ENCODE data around the gene PDZRN3.

Gene PDZRN3

DNA sequence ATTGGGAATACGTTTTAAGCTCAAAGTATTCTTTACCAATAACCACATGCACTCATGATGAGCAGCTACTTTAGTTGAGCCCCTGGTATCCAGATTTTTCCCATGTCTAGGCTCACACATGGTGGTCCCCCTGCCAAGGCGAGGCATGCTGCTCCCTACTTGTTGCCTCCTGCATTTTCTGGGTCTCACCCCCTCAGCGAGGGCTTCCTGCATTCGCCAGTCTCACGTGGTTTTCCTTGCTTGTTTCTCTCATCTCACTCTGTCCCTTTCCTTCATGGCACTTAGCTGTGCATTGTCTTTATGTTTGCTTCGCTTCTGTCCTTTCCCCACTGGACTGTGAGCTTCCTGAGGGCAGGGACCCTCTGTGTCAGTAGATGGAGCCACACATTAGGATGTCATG is 99.2 kb downstream of the PDZRN3 start:
- H3K79me2 ChIP-seq (ENCODE audit: control insufficient read depth, insufficient read depth, low read length, unreplicated experiment) = no peaks in the 10 kb centered on the region
- H3K36me3 ChIP-seq (ENCODE audit: insufficient read depth, low read length) = no peaks in the 10 kb centered on the region
- H3K4me3 ChIP-seq (ENCODE audit: low read depth, low read length) = no peak overlapping the region
- no peak overlapping the region for H3K27ac ChIP-seq (ENCODE audit: low read depth, low read length)
- H3K27me3 ChIP-seq (ENCODE audit: insufficient read depth, low read length) = no peaks in the 10 kb centered on the region
- H3K4me1 ChIP-seq (ENCODE audit: control insufficient read depth, insufficient read depth, low read length, unreplicated experiment) = peaks cover 3% of the 10 kb centered on the region
- no peak overlapping the region for H2AFZ ChIP-seq (ENCODE audit: low read length, unreplicated experiment)

DNA sequence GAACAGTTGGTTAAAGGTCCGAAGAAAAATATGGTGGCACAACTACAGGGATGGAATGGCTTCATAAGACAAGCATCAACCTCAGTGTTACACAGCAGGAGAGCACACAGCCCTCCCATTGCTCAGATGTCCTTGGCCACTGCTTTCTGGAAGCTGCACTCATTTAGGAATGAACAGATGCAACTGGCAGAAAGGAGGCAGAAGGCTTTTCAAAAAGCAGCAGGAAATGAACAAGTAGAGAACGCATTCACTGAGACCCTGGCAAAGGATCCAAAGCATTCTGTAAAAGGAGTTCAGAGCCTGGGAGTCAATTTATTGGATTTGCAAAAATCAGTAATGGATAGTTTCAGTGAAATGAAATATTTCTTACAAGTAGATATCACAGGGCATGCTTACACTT is 101.1 kb downstream of the PDZRN3 start:
- Histone ChIP-seq H3K36me3 (ENCODE audit: insufficient read depth, low read length) (no peaks in the 10 kb centered on the region), H3K79me2 (ENCODE audit: control insufficient read depth, insufficient read depth, low read length, unreplicated experiment) (no peaks in the 10 kb centered on the region), H3K4me3 (ENCODE audit: low read depth, low read length) (no peak overlapping the region)

DNA sequence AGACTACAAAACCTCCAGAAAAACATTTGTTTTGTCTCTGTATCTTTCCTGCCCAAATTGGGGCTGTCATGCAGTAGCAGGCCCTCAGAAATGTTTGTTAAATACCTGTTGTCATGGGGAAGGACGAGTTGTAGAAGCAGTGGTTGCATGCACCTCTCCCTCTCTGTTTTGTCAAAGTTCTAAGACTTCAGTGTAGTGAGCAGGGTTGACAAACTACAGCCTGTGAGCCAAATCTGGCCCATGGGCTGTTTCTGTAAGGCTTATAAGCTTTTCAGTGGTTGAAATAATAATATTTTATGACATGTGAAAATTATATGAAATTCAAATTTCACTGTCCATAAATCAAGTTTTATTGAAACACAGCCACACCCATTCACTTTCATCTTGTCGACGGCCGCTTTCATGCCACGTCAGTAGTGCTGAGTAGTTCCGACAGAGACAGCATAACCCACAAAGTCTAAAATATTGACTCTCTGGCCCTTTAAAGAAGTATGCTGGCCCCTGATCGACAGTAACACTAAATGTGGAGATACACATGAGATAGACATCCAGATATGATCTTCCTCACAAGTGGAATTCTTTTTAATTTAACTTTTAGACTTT is 102.9 kb downstream of the PDZRN3 start:
- Histone ChIP-seq H3K27me3 (ENCODE audit: insufficient read depth, low read length) (no peaks in the 10 kb centered on the region), H3K4me3 (ENCODE audit: low read depth, low read length) (no peak overlapping the region), H3K27ac (ENCODE audit: low read depth, low read length) (no peak overlapping the region), H3K79me2 (ENCODE audit: control insufficient read depth, insufficient read depth, low read length, unreplicated experiment) (no peaks in the 10 kb centered on the region), H3K36me3 (ENCODE audit: insufficient read depth, low read length) (no peaks in the 10 kb centered on the region), H2AFZ (ENCODE audit: low read length, unreplicated experiment) (no peak overlapping the region), H3K4me1 (ENCODE audit: control insufficient read depth, insufficient read depth, low read length, unreplicated experiment) (no peaks in the 10 kb centered on the region)

More for the DNA sequence above, 101.1 kb downstream of the PDZRN3 start:
- H3K27ac ChIP-seq (ENCODE audit: low read depth, low read length) = no peak overlapping the region
- H3K27me3 ChIP-seq (ENCODE audit: insufficient read depth, low read length) = no peaks in the 10 kb centered on the region
- H3K4me1 ChIP-seq (ENCODE audit: control insufficient read depth, insufficient read depth, low read length, unreplicated experiment) = no peaks in the 10 kb centered on the region
- H2AFZ ChIP-seq (ENCODE audit: low read length, unreplicated experiment) = no peak overlapping the region

DNA sequence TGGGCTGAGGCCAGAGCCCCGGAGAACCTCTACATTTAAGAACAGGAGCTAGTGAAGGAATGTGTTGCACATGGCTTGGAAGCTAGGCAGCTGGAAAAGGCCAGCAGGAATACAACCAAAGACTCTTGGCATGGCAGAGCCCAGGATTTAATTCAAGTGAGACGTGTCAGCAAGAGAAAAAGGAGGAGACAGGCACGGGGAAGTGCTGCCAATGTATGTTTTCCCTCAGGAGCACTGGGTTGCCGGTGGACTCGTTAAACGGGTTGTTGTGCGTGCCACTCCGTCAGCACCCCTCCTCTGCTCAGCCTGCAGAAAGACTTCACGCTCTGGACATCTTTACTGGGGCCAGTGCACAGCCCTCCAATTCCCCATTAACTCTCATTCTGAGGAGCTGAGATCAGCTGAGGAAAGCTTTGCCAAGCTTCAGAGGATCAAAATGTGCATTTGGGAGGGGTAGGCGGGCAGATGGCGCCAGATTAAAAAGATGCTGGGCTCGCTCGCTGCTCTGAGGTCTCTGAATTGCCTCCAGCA is 103.7 kb downstream of the PDZRN3 start:
- no peak overlapping the region for H3K4me3 ChIP-seq (ENCODE audit: low read depth, low read length)
- no peak overlapping the region for H2AFZ ChIP-seq (ENCODE audit: low read length, unreplicated experiment)
- H3K27me3 ChIP-seq (ENCODE audit: insufficient read depth, low read length) = no peaks in the 10 kb centered on the region
- no peak overlapping the region for H3K27ac ChIP-seq (ENCODE audit: low read depth, low read length)
- H3K4me1 ChIP-seq (ENCODE audit: control insufficient read depth, insufficient read depth, low read length, unreplicated experiment) = no peaks in the 10 kb centered on the region
- no peaks in the 10 kb centered on the region for H3K79me2 ChIP-seq (ENCODE audit: control insufficient read depth, insufficient read depth, low read length, unreplicated experiment)
- H3K36me3 ChIP-seq (ENCODE audit: insufficient read depth, low read length) = no peaks in the 10 kb centered on the region

DNA sequence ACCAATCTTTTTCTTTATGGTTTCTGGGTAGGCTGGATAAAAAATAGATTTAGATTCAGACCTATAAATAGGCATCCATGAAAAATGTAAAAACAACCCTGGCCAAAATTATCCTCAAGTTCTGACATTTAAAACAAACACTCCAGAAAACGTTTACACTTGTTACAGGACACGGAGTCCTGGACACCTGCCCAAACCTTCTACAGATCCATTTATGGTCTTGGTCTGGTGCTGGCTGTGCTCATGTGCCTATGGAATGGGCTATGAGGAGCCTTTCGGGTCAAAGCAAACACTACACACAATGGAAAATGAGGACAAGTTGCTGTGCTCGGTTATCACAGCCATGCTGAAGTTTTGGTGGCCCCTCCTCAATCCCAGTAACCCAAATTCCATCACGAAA is 108.1 kb downstream of the PDZRN3 start:
- Histone ChIP-seq H3K36me3 (ENCODE audit: insufficient read depth, low read length) (no peaks in the 10 kb centered on the region), H3K4me1 (ENCODE audit: control insufficient read depth, insufficient read depth, low read length, unreplicated experiment) (no peaks in the 10 kb centered on the region), H2AFZ (ENCODE audit: low read length, unreplicated experiment) (no peak overlapping the region), H3K27ac (ENCODE audit: low read depth, low read length) (no peak overlapping the region), H3K79me2 (ENCODE audit: control insufficient read depth, insufficient read depth, low read length, unreplicated experiment) (no peaks in the 10 kb centered on the region), H3K4me3 (ENCODE audit: low read depth, low read length) (no peak overlapping the region), H3K27me3 (ENCODE audit: insufficient read depth, low read length) (no peaks in the 10 kb centered on the region)

DNA sequence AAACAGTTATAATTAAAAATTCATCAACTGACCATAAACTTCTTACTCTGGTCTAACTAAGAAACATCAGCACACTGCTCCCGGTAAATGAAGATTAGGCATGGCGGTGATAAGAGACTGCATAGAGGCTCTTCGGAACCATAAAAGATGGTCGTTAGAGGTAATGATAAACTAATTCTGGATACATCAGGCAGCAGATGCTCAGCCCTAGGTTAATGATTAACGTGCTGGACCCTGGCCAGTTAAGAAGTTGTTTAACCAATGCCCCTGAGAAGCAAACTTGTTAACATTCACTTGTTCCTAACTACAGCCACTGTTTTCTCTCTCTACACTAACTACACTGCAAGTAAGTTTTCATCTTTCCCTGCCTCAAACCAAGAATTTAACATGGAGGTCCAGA is 111.5 kb downstream of the PDZRN3 start:
- H3K79me2 ChIP-seq (ENCODE audit: control insufficient read depth, insufficient read depth, low read length, unreplicated experiment) = no peaks in the 10 kb centered on the region
- no peaks in the 10 kb centered on the region for H3K27me3 ChIP-seq (ENCODE audit: insufficient read depth, low read length)
- H3K27ac ChIP-seq (ENCODE audit: low read depth, low read length) = no peak overlapping the region
- no peak overlapping the region for H2AFZ ChIP-seq (ENCODE audit: low read length, unreplicated experiment)
- no peaks in the 10 kb centered on the region for H3K36me3 ChIP-seq (ENCODE audit: insufficient read depth, low read length)
- no peak overlapping the region for H3K4me3 ChIP-seq (ENCODE audit: low read depth, low read length)
- H3K4me1 ChIP-seq (ENCODE audit: control insufficient read depth, insufficient read depth, low read length, unreplicated experiment) = peaks cover 4% of the 10 kb centered on the region

DNA sequence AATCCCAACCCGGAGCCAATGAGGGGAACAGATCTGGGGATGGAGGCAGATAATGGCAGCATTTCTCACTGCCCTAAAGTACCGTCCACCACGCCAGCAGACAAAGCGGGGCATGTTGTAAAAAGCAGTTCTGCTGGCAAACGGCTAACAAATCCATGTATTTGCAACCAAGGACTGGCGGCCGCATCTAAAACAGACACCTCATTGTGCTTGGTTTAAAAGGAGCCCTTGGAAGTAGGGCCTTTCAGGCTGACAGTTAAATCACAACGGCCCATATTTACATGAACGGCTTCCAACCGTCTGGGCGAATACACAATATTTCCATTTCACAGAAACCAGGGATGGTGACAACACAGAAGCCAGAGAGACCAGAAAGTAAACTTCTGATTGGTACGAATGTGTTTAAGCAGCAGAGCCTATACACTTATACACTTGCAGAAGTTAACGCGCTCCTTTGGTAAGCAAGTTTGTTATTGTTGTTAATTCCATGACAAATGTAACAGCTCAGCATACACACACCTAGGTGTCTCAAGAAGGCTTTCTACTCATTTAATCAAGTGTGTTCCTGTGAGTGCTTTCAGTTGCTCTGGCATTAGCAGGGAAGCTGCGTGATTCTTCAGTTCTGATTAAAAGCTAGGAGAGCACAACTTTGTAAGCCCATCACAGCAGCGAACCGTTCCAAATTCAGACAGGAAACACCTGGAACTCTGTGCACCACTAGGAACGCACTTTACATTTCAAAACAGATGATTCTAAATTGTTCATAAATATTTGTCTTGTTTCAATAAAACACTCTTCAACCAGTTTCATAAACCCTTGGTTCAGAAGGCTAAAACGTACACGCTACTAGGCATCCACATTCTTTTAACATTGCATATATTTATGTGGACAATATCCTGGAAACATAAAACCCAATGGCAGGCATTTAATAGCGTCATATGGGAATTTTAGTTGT is 112.9 kb downstream of the PDZRN3 start:
- H3K27ac ChIP-seq (ENCODE audit: low read depth, low read length) = no peak overlapping the region
- H3K4me1 ChIP-seq (ENCODE audit: control insufficient read depth, insufficient read depth, low read length, unreplicated experiment) = peaks cover 4% of the 10 kb centered on the region
- H3K36me3 ChIP-seq (ENCODE audit: insufficient read depth, low read length) = no peaks in the 10 kb centered on the region
- no peak overlapping the region for H2AFZ ChIP-seq (ENCODE audit: low read length, unreplicated experiment)
- no peak overlapping the region for H3K4me3 ChIP-seq (ENCODE audit: low read depth, low read length)
- H3K79me2 ChIP-seq (ENCODE audit: control insufficient read depth, insufficient read depth, low read length, unreplicated experiment) = no peaks in the 10 kb centered on the region
- no peaks in the 10 kb centered on the region for H3K27me3 ChIP-seq (ENCODE audit: insufficient read depth, low read length)

DNA sequence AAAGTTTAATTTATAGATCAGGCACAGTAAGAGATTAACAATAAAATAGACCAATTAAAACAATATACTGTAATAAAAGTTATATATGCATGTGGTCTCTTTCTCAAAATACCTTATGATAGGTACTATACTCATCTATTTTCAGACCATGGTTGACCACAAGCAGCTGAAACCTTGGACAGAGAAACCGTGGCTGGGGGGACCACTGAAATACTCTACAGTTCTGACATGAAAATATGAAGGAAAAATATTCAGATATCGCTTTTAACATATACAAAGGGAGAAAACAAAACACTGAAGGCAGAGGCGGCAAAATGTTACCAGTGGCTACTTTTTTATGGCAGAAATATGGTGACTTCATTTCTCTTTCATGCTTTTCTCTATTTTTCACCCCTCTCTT is 114.0 kb downstream of the PDZRN3 start:
- peaks cover 4% of the 10 kb centered on the region for H3K4me1 ChIP-seq (ENCODE audit: control insufficient read depth, insufficient read depth, low read length, unreplicated experiment)
- no peak overlapping the region for H3K4me3 ChIP-seq (ENCODE audit: low read depth, low read length)
- no peak overlapping the region for H2AFZ ChIP-seq (ENCODE audit: low read length, unreplicated experiment)
- H3K36me3 ChIP-seq (ENCODE audit: insufficient read depth, low read length) = no peaks in the 10 kb centered on the region
- no peaks in the 10 kb centered on the region for H3K79me2 ChIP-seq (ENCODE audit: control insufficient read depth, insufficient read depth, low read length, unreplicated experiment)
- H3K27ac ChIP-seq (ENCODE audit: low read depth, low read length) = no peak overlapping the region
- no peaks in the 10 kb centered on the region for H3K27me3 ChIP-seq (ENCODE audit: insufficient read depth, low read length)

DNA sequence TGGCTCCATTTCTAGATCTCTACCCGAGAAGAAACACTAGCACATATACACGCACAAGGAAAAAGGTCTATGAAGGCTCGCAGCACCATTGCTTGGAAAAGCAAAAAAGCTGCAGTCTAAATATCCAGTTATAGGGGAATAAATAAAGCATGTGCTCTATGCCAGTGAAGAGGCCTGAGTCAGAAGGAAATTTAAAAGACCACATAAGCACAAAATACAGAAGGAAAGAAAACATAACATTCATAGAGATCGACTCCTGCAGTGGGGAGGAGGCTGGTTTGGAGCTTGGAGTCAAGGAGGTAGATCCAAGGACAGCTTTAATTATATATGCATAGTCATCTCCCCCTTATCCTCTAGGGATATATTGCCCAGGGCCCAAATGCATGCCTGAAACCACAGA is 114.4 kb downstream of the PDZRN3 start:
- Histone ChIP-seq H3K27ac (ENCODE audit: low read depth, low read length) (no peak overlapping the region), H3K4me1 (ENCODE audit: control insufficient read depth, insufficient read depth, low read length, unreplicated experiment) (peaks cover 4% of the 10 kb centered on the region), H2AFZ (ENCODE audit: low read length, unreplicated experiment) (no peak overlapping the region), H3K27me3 (ENCODE audit: insufficient read depth, low read length) (no peaks in the 10 kb centered on the region), H3K4me3 (ENCODE audit: low read depth, low read length) (no peak overlapping the region), H3K79me2 (ENCODE audit: control insufficient read depth, insufficient read depth, low read length, unreplicated experiment) (no peaks in the 10 kb centered on the region), H3K36me3 (ENCODE audit: insufficient read depth, low read length) (no peaks in the 10 kb centered on the region)

DNA sequence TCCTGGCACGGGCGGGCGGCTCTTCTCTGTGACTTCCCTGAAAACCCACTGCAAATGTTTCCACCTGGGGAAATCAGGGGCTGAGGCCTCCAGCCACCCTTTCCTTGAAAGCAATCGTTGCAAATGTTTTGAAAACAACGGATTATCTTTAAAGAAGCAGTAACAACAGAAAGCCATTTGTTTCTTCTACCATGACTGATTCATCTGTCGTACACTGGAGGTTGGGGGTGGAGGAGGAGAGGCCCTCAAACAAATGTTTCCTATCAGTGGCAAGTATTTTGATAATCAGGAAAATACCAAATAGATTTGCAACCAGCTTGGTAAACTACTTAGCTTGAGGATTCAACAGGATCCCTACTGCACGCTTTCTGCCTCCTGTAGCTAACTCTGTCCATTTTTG is 114.9 kb downstream of the PDZRN3 start:
- H3K4me1 ChIP-seq (ENCODE audit: control insufficient read depth, insufficient read depth, low read length, unreplicated experiment) = peaks cover 4% of the 10 kb centered on the region
- no peaks in the 10 kb centered on the region for H3K27me3 ChIP-seq (ENCODE audit: insufficient read depth, low read length)
- H3K79me2 ChIP-seq (ENCODE audit: control insufficient read depth, insufficient read depth, low read length, unreplicated experiment) = no peaks in the 10 kb centered on the region
- no peak overlapping the region for H3K4me3 ChIP-seq (ENCODE audit: low read depth, low read length)
- no peak overlapping the region for H2AFZ ChIP-seq (ENCODE audit: low read length, unreplicated experiment)
- H3K27ac ChIP-seq (ENCODE audit: low read depth, low read length) = no peak overlapping the region
- no peaks in the 10 kb centered on the region for H3K36me3 ChIP-seq (ENCODE audit: insufficient read depth, low read length)

DNA sequence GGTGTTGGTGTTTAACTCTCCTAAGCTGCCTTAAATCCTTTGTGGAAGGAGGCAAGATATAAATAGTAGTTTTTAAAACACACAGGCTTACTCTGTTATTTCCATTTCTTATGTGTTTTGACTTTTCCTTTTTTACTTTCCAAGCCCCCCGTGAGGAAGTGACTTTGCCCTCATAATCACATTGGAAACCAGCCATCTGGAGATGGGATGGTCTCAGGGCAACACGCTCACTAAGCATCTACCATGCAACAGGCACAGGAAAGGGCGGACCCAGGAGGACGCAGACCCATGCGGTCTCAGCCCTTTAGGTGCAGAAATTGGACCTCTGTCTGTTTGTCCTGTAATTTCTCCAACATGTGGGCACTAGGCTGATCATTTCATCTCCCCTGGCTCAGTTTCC is 115.7 kb downstream of the PDZRN3 start:
- Histone ChIP-seq H2AFZ (ENCODE audit: low read length, unreplicated experiment) (no peak overlapping the region), H3K79me2 (ENCODE audit: control insufficient read depth, insufficient read depth, low read length, unreplicated experiment) (no peaks in the 10 kb centered on the region), H3K36me3 (ENCODE audit: insufficient read depth, low read length) (no peaks in the 10 kb centered on the region), H3K4me1 (ENCODE audit: control insufficient read depth, insufficient read depth, low read length, unreplicated experiment) (peaks cover 4% of the 10 kb centered on the region), H3K27me3 (ENCODE audit: insufficient read depth, low read length) (no peaks in the 10 kb centered on the region), H3K27ac (ENCODE audit: low read depth, low read length) (no peak overlapping the region), H3K4me3 (ENCODE audit: low read depth, low read length) (no peak overlapping the region)
